Epithelial cell of umbilical artery (primary cell): ENCODE results near the gene GTF3C6. TPM values are rescaled to one million over a fixed set of nuclear protein-coding genes. Genes with fewer than 3 reads are reported as not detected.

Source experiments
- total RNA-seq: library from RNA; depleted of rRNA; stranded (reverse); fragments of >200 nt; gene quantifications from 2 replicates; pipeline ENCODE4 v1.2.3, GENCODE V29; 2014

GTF3C6 gene
- total RNA-seq, result 51.0 and 92.9 TPM in 2 replicates

GRCh38 chr6:110958329-110959192 is at the start of gene GTF3C6:
Gene GTF3C6 (plus strand): TSS chr6:110958706. CDS start chr6:110958770, 64 bp downstream.

Other genes with a start within 250 kb of the GTF3C6 start
- 4.3 and 4.9 TPM in 2 replicates for gene CDK19, start 143.2 kb upstream of the GTF3C6 start, total RNA-seq
- 72.3 and 81.5 TPM in 2 replicates for gene AMD1, start 83.9 kb upstream of the GTF3C6 start, total RNA-seq
- gene RPF2, start 23.3 kb downstream of the GTF3C6 start, total RNA-seq, result 17.5 and 39.7 TPM in 2 replicates
- gene SLC16A10, start 128.8 kb downstream of the GTF3C6 start, total RNA-seq, result not detected in 2 replicates